ENCODE measurements around the gene RALGAPA1.
"Not testable (repeated sequence)": the region's sequence is repeated elsewhere in the genome, so short reads cannot be mapped to it uniquely, and the experiment has no call there.

RALGAPA1 gene

DNA sequence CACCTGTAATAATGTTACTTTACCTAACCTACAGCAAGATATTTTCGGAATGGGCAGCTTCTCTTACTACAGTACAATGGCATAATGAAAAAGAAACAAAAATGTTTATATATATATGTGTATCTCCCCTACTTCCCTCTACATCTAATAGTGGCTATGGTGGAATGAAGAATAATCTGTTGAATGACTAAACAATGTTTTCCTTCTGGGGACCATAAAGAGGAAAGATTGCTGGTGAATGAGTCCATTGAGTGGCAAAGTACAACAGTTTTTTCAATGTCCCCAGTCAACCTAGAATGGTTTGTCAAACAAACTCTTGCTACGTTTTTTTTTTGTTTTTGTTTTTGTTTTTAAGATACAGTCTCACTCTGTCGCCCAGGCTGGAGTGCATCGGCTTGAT, 47.2 kb downstream of the RALGAPA1 start:
- no peak for DNase-seq (ENCODE audit: low read depth)

DNA sequence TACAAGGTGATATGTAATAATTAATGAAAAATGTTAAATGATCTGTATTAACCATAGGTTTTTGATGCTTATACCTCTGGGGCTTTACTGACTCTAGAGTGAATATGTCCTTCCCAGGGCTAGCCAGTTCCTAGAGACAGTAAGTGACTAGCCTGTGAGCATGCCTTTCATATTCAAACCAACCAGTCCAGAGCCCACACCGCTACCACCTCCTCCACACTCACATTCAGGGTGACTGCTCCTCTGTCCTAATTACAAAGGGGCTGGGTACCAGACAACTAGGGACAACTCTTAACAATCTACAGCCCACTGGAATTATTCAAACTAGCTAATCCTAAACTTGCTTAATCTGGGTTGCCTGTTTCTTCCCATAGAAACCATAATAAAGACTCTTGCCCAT, 49.0 kb downstream of the RALGAPA1 start:
- DNase-seq (ENCODE audit: low read depth) = no peak

DNA sequence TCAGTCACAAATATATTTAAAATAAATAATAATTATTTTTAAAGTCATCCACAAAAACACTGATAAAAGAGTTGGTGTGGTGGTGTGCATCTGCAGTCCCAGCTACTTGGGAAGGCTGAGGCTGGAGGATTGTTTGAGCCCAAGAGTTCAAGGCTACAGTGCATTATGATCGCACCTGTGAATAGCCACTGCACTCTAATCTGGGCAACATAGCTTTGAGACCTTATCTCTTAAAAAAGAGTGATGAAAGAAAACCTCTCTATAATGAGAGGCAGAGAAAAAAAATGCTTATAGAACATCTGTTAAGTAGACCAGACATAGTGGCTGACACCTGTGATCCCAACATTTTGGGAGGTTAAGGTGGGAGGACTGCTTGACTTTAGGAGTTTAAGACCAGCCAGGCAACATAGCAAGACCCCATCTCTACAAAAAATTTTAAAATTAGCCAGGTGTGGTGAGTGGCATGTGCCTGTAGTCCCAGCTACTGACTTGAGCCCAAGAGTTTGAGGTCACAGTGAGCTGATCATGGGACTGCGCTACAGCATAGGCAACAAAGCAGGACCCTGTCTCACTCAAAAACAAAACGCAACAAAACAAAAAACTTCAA, 50.5 kb downstream of the RALGAPA1 start:
- no peak for DNase-seq (ENCODE audit: low read depth)

DNA sequence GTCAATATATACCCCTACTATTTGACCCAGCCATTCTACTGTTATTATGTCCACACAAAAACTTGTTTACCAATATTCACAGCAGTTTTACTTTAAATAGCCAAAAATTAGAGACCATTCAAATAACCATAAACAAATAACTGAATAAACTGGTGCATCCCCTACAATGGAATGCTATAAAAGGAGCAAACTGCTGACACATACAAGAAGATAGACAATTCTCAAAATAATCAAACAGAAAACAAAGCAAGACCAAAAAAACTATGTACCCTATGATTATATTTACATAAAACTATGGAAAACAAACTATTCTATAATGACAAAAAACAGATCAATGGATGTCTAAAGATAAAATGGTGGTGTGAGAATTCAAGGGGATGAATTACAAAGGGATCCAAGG, 54.4 kb downstream of the RALGAPA1 start:
- no peak for DNase-seq (ENCODE audit: low read depth)

DNA sequence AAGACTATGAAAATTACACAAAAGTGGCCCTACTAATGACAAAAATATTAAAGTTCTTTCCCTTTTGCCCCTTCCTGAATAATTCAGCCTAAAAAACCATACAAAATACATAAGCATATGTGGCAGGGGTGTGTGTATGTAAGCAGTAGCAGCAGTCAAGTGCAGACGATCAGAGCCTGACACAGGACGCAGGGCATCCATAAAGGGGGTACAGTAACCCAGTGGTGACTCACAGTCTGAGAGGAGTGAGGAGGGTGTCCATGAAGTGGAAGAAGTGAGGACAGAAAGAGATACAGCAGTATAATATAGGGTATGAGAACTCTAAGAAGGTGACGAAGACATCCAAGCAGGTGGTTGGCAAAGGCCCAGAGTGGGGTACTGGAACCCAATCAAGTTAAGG, 56.7 kb downstream of the RALGAPA1 start:
- DNase-seq (ENCODE audit: low read depth) = no peak

DNA sequence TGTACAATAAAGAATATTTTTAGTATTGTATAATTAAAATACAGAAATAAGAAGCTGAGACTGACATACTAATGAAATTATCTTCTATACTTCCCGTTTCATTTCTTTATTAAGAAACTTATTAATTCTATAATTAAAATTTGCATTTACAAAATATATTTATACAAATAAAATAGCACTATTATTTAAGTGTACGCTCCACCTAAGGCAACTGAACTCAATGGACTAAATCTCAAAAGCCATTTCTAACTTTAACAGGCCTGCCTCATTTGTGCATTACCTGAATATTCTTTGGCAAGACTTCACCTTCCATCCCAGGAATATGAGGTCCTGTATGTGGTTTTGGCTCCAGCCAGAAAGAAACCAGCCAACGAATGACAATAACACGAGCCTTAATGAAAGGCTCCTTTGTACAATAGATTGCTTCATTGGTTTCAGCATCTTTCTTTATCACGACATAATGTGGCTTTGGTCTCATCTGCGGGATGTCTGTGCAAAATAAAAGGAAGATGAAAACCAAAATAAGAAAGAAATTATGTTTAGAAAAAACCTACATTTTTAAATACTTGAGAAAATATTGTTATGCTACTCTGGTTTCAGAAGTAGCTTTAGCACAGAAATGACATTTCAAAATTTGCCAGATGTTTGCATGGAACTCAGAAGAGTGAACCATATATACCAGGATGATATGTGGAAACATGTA, 58.7 kb downstream of the RALGAPA1 start:
- no peak for DNase-seq (ENCODE audit: low read depth)

DNA sequence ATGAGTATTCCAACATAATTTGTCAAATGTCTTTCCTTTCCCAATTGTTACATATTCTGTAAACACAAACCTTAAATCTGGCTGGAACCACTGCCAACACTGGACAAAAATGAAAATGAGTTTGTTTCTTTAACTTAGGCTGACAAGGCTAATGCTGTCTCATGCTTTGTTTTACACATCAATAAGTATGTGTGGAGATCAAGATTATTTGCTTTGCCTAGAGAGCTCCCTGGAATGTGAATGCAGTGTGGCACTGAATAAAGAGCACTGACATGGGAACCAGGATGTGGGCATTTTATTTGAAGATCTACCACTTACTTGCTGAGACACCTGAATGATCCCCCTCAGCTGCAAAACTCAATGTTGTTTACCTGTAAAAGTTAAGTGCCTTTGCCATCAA, 61.7 kb downstream of the RALGAPA1 start:
- DNase-seq (ENCODE audit: low read depth) = peak; percentile 11

DNA sequence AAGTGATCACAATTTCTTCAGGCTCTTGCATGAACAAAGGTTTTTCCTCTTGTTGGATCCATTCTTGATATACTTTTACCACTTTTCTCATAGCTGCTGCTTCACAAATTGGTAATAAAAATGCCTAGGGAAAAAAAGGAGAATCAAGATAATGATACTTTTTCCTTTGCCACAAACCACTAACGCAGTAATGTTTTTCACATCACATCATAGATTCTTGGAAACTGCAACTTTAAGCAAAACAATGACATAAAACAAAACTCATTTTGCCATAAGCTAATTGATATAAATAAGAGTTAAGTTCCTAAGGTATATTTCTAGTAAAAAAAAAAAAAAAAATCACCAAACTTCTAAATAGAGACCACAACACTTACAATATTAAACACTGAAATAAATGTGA, 66.7 kb downstream of the RALGAPA1 start:
- no peak for DNase-seq (ENCODE audit: low read depth)

DNA sequence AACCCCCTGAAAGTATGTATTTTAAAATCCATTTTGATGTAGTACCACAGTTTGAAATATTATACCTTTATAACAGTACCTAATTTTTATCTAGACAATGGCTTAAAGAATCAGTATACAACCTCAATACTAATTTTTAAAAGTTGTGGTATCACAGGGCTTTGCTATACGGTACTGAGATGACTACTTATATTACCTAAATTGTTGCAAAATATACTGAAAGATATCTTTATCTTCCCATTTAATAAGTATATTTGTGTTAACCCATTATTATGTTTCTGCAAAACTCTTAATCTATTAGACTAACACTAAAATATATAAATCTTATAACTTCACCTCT, 67.1 kb downstream of the RALGAPA1 start:
- no peak for DNase-seq (ENCODE audit: low read depth)

DNA sequence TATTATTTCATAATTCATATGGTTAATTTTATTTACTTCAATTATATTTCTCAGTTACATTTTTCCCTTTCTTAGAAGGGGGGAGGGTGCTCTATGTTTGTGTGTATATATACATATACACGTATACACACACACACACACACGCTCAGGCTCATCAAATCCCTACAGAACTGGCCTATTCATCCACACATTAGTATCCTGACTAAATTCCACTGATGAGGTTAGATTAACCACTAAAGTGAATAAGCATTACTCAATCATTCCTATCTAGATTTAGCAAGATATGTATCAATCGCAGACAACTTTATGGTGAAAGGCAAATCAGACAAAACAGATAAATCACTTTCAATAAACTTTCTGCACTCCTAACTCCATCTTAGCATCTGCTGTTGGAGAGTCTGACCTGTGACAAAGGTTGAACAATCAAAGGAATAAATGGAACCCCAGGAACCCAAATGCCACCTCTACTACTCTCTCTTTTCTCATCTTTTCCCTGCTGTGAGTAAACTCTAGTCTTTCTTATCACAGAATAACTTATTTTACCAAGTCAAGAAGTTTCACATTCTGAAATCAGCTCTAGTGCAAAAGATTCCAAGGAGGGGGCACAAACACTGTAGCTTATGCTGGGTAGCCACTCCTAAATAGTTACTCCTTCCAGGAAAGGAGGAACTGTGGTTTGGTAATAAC, 67.6 kb downstream of the RALGAPA1 start:
- DNase-seq (ENCODE audit: low read depth) = peak; percentile 20

DNA sequence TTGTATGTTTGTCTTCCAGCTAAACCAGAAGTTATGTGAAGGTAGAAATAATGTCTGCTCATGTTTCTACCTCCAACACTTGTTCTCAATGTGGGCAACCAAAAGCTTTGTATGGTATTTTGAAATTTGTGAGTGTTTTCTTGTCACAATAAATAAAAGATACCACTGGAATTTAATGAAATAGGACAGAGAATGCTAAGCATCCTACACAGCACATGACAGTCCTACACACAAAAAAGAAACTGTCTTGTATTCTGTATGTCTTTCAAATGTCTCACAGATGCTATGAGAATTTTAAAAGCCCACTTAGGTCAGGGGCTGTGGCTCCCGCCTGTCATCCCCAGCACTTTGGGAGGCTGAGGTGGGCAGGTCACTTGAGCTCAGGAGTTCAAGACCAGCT, 68.9 kb downstream of the RALGAPA1 start:
- DNase-seq (ENCODE audit: low read depth) = no peak

DNA sequence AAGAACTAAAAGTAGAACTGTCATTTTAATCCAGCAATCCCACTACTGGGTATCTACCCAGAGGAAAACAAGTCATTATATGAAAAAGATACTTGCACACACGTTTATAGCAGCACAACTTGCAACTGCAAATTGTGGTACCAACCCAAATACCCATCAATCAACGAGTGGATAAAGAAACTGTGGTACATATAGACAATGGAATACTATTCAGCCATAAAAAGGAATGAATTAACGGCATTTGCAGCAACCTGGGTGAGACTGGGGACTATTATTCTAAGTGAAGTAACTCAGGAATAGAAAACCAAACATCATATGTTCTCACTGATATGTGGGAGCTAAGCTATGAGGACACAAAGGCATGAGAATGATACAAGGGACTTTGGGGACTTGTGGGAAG, 73.9 kb downstream of the RALGAPA1 start:
- not testable (repeated sequence) for DNase-seq (ENCODE audit: low read depth)

DNA sequence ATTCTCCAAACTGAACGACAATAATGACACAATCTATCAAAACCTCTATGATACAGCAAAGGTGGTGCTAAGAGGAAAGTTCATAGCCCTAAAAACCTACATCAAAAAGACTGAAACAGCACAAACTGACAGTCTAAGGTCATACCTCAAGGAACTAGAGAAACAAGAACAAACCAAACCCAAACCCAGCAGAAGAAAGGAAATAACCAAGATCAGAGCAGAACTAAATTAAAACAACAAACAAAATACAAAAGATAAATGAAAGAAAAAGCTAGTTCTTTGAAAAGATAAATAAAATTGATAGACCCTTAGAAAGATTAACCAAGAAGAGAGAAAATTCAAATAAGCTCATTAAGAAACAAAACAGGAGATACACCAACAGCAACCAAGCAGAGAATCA, 75.6 kb downstream of the RALGAPA1 start:
- not testable (repeated sequence) for DNase-seq (ENCODE audit: low read depth)

DNA sequence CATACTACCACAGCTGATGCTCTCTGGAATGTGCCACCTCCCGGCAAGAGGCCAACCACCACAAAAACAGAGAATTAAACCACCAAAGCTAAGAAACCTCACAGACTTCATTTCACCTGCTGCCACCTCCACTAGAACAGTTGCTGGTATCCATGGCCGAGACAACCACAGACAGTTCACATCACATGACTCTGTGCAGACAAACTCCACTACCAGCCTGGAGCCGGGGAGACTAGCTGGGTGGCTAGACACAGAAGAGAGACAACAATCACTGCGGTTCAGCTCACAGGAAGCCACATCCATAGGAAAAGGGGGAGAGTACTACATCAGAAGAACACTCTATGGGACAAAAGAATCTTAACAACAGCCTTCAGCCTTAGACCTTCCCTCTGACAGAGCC, 78.2 kb downstream of the RALGAPA1 start:
- DNase-seq (ENCODE audit: low read depth) = no peak

DNA sequence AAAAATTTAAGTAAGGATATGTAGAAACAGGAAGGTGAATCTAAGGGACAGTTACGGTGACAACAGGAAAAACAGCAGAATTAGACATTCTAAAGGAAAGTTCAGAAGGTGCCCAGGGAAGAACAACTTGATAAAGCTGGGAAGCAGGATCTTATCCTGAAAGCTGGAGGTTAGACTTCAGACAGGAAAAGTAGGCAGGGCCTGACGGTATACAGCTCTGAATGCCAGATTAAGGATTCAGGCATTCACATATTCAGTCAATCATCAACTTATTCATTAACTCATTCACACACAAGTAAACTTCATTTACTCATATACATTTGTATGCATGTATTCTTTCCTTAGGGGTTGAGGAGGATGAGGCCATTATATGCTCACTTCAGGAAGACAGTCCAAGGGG, 81.3 kb downstream of the RALGAPA1 start:
- no peak for DNase-seq (ENCODE audit: low read depth)

DNA sequence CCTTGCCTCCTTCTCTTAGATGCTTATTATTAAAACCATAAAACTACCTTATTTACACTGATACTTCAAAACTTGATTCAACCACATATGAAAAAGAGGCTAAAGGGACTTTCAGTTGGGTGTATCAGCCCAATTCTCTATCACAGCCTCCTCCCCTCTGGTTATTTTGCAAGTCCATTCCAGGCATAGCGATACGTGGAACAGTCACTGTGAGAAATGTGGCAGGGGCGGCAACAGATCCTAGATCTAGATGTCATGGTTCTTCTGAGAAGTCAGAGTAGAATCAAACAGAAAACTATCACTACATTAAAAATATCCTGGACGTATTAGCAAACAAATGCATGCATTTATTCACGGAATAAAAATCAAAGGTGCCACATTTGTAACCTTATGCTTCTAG, 83.2 kb downstream of the RALGAPA1 start:
- no peak for DNase-seq (ENCODE audit: low read depth)

DNA sequence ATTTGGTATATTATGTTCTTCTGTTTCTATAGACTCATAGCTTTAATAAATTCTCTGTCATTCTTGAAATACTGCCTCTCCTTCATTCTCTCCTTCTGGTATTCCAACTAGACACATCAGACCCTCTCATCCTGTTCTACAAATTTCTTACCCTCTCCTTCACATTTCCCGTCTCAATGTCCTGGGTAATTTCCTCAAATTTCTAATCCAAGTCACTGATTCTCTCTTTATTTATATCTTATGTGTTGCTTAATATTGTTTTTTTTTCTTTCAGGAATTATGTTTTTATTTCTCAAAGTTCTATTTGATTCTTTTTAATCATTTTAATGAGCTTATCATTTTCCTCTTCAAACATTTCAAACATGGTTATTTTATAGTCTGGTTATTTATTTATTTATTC, 94.0 kb downstream of the RALGAPA1 start:
- no peak for DNase-seq (ENCODE audit: low read depth)

DNA sequence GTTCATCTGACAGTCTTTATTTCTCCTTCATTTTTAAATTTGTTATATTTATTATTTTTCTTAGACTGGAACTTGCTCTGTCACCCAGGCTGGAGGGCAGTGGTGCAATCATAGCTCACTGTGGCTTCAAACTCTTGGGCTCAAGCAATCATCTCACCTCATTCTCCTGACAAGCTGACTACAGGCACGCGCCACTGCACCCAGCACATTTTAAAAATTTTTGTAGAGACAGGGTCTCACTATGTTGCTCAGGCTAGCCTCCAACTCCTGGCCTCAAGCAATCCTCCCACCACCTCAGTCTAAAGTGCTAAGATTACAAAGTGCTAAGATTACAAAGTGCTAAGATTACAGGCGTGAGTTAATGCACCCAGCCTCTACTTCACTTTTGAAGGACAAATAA, 96.6 kb downstream of the RALGAPA1 start:
- DNase-seq (ENCODE audit: low read depth) = no peak

DNA sequence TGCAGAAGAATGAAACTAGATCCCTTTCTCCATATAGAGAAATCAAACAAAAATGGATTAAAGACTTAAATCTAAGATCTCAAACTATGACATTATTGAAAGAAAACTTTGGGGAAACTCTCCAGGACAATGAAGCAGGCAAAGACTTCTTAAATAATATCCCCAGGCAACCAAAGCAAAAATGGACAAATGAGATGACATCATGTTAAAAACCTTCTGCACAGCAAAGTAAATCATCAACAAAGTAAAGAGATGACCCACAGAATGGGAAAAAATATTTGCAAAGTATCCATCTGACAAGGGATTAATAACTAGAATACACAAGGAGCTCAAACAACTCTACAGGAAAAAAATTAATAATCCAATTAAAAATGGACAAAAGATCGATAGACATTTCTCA, 101.0 kb downstream of the RALGAPA1 start:
- DNase-seq (ENCODE audit: low read depth) = no peak

DNA sequence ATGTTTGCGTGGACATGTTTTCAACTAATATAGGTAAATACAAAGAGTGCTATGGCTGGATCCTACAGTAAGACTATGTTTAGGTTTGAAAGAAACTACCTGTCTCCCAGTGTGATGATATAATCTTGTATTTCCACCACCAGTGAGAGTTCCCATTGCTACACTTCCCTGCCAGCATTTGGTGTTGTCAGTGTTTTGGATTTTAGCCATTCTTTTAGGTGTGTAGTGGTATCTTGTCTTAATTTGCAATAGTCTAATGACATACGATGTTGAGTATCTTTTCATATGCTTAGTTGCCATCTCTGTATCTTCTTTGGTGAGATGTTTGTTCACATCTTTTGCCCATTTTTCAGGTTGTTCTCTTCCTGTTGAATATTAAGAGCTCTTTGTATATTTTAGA, 103.5 kb downstream of the RALGAPA1 start:
- no peak for DNase-seq (ENCODE audit: low read depth)

DNA sequence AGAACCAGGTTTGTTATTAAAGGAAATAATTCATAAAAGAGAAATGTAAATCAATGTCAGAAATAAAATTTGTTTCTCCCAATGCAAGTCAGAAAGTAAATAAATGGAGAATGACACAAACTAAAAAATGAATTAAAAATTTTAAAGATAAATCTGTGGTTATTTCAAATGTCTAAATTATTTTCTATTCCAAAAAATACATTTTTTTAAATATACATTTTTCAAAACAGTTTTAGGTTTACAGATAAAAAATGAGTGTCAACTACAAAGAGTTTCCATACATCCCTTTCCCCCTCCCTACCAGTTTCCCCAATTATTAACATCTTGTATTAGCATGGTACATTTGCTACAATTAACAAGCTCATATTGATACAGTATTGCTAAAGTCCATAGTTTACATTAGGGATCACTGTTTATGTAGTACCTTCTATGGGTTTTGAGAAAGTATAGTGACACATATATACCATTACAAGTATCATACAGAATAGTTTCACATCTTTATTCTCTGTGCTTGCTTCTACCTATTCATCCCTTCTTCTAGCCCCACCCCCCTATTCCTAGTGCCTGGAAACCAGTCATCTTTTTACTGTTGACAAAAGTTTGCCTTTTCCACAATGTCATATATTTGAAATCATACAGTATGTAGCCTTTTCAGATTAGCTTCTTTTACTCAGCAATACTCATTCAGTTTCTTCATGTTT, 104.2 kb downstream of the RALGAPA1 start:
- no peak for DNase-seq (ENCODE audit: low read depth)

DNA sequence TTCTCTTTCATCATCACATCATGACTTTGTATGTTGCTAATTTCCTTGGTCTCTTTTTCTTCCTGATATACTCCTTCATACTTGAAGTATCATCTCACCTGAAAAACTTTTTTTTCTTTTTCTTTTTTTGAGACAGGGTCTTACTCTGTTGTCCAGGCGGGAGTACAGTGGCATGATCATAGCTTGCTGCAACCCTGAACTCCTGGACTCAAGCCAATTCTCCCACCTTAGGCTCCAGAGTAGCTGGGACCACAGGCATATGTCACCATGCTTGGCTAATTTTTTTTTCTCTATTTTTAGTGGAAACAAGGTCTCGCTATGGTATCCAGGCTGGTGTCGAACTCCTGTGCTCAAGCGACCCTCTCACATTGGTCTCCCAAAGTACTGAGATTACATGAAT, 107.6 kb downstream of the RALGAPA1 start:
- no peak for DNase-seq (ENCODE audit: low read depth)

DNA sequence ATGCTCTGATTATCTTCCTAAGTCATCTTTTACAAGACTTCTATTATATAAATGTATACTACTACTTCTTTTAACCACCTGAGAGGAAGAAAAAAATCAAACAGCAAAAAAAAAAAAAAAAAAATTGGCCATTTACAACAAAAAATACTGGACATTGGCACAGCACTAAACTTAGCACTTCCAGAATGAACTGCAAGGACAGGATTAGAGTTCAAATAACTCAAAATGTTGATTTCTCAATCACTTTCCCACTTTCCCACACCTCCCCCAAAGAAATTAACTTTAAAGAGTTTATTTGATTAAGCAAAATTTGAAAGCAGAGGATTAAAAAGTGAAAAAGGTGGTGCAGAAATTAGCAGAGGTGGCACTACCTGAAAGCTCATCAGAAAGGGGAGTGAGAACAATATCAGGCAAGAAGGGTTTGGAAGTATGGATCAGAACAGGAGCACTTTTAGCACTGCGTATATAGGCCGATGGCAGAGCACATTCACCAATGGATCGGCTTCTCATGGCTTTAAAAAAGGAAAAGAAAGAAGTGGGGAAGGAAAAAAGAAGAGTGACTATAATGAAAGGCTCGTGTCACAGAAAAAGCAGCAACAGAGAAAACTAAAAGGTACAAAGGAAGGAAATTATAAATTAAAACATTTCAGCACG, 109.2 kb downstream of the RALGAPA1 start:
- no peak for DNase-seq (ENCODE audit: low read depth)
